ENCODE measurements around the gene PCDHB14.
"Not testable (repeated sequence)": the region's sequence is repeated elsewhere in the genome, so short reads cannot be mapped to it uniquely, and the experiment has no call there.

The PCDHB14 gene

DNA sequence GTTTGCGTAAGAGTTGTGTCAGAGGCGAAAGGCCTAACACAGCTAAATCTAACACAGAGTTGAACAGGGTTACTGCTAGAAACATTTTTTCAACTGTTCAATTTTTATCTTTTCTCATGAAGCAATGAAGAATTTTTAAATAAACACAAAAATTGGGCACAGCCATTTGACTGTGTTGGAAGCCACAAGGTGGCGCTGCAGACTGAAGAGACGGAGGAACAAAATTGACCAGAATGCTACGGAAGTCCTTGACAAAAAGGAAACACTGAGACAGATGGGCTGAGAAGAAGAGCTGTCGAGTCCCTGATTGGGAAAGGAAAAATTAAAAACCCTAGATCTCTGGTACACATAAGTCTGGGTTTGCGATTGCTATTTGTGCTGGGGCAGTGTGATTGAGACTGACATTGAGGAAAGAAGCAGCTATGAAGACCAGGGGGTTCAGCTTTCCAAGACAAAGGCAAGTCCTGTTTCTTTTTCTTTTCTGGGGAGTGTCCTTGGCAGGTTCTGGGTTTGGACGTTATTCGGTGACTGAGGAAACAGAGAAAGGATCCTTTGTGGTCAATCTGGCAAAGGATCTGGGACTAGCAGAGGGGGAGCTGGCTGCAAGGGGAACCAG is 36.1 kb upstream of the PCDHB14 start, which contains the start of gene PCDHB9:
Gene PCDHB9 (plus strand): TSS at position 265 of the 616 bp plus-strand sequence. CDS start 158 bp downstream, at position 423.
- DNase-seq (ENCODE audit: low spot score): no peak
- TF ChIP-seq, protein P1, sequence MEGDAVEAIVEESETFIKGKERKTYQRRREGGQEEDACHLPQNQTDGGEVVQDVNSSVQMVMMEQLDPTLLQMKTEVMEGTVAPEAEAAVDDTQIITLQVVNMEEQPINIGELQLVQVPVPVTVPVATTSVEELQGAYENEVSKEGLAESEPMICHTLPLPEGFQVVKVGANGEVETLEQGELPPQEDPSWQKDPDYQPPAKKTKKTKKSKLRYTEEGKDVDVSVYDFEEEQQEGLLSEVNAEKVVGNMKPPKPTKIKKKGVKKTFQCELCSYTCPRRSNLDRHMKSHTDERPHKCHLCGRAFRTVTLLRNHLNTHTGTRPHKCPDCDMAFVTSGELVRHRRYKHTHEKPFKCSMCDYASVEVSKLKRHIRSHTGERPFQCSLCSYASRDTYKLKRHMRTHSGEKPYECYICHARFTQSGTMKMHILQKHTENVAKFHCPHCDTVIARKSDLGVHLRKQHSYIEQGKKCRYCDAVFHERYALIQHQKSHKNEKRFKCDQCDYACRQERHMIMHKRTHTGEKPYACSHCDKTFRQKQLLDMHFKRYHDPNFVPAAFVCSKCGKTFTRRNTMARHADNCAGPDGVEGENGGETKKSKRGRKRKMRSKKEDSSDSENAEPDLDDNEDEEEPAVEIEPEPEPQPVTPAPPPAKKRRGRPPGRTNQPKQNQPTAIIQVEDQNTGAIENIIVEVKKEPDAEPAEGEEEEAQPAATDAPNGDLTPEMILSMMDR (conservative IDR thresholded peaks at IDR 0.05; ENCODE audit: low read depth): peak; percentile 68
- ChIA-PET CTCF (interaction anchor here (0.5 to 1.9 kb wide), 9 partner anchors 10 to 231 kb away, joined by 3 to 7 read pairs (median 3); partner anchors contain the start of gene PCDHGB7), POLR2A (ENCODE audit: low non-redundant PET) (no interaction called here)
- no peak within 1 kb of the TSS for H3K27ac ChIP-seq

DNA sequence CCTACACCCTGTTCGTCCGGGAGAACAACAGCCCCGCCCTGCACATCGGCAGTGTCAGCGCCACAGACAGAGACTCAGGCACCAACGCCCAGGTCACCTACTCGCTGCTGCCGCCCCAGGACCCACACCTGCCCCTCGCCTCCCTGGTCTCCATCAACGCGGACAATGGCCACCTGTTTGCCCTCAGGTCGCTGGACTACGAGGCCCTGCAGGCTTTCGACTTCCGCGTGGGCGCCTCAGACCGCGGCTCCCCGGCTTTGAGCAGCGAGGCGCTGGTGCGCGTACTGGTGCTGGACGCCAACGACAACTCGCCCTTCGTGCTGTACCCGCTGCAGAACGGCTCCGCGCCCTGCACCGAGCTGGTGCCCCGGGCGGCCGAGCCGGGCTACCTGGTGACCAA is 34.5 kb upstream of the PCDHB14 start:
- H3K27ac ChIP-seq; POLR2A ChIA-PET (ENCODE audit: low non-redundant PET); DNase-seq (ENCODE audit: low spot score); CTCF ChIA-PET: not testable (repeated sequence)

DNA sequence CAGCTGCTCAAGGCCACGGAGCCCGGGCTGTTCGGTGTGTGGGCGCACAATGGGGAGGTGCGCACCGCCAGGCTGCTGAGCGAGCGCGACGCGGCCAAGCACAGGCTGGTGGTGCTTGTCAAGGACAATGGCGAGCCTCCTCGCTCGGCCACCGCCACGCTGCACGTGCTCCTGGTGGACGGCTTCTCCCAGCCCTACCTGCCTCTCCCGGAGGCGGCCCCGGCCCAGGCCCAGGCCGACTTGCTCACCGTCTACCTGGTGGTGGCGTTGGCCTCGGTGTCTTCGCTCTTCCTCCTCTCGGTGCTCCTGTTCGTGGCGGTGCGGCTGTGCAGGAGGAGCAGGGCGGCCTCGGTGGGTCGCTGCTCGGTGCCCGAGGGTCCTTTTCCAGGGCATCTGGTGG is 34.0 kb upstream of the PCDHB14 start:
- H3K27ac ChIP-seq; CTCF ChIA-PET; DNase-seq (ENCODE audit: low spot score); POLR2A ChIA-PET (ENCODE audit: low non-redundant PET): not testable (repeated sequence)

DNA sequence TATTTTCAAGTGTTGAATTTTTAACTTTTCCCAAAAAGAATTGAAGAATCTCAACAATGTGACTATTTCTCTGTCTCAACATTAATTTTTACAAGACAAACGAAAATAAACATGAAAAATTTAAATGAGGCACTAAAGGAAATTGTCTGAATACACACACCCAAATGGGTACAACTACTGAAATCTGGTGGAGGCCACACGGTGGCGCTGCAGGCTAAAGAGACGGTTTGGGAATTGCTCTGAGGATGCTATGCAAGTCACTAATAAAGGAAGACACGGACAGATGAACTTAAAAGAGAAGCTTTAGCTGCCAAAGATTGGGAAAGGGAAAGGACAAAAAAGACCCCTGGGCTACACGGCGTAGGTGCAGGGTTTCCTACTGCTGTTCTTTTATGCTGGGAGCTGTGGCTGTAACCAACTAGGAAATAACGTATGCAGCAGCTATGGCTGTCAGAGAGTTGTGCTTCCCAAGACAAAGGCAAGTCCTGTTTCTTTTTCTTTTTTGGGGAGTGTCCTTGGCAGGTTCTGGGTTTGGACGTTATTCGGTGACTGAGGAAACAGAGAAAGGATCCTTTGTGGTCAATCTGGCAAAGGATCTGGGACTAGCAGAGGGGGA is 30.9 kb upstream of the PCDHB14 start, which contains the start of gene PCDHB10:
Gene PCDHB10 (plus strand): TSS at position 244 of the 616 bp plus-strand sequence. CDS start 200 bp downstream, at position 444.
- ChIA-PET POLR2A (ENCODE audit: low non-redundant PET) (no interaction called here), CTCF (interaction anchor here (0.6 to 1.0 kb wide), 10 partner anchors 10 to 372 kb away, joined by 3 to 4 read pairs (median 3); partner anchors contain the start of genes PCDHB14, PCDHB6, PCDHGA1 and PCDHGB1)
- TF ChIP-seq, protein P1 (conservative IDR thresholded peaks at IDR 0.05; ENCODE audit: low read depth): peak; percentile 65
- DNase-seq (ENCODE audit: low spot score): no peak
- no peak within 1 kb of the TSS for H3K27ac ChIP-seq

- H3K27ac ChIP-seq; DNase-seq (ENCODE audit: low spot score); POLR2A ChIA-PET (ENCODE audit: low non-redundant PET); CTCF ChIA-PET: not testable (repeated sequence)
Observed at GRCh38 chr5:141194332-141194731, 28.8 kb upstream of the PCDHB14 start.

GRCh38 chr5:141196363-141196762 is 26.8 kb upstream of the PCDHB14 start:
- DNase-seq (ENCODE audit: low spot score): no peak
- POLR2A ChIA-PET (ENCODE audit: low non-redundant PET): no interaction called here
- CTCF ChIA-PET: interaction anchor here (0.6 to 1.2 kb wide), 5 partner anchors 8 to 432 kb away, joined by 3 to 5 read pairs (median 3); no protein-coding TSS in a partner anchor
- no peak overlapping the region for H3K27ac ChIP-seq
- TF ChIP-seq, protein P1 (conservative IDR thresholded peaks at IDR 0.05; ENCODE audit: low read depth): no peak

GRCh38 chr5:141199359-141200235 is 23.5 kb upstream of the PCDHB14 start, which contains the start of gene PCDHB11:
Gene PCDHB11, plus strand, starts transcription at chr5:141199627. Its CDS starts 148 bp downstream, at chr5:141199775.
- TF ChIP-seq, protein P1 (conservative IDR thresholded peaks at IDR 0.05; ENCODE audit: low read depth): peak; percentile 69
- H3K27ac ChIP-seq: no peak within 1 kb of the TSS
- peak; percentile 27 for DNase-seq (ENCODE audit: low spot score)
- ChIA-PET POLR2A (ENCODE audit: low non-redundant PET) (no interaction called here), CTCF (interaction anchor here (0.6 to 1.4 kb wide), 27 partner anchors 9 to 1131 kb away, joined by 3 to 7 read pairs (median 4); partner anchors contain the start of genes PCDHB14, PCDHGA1, PCDHGA12 and PCDHGA2)

GRCh38 chr5:141201126-141201525 is 22.0 kb upstream of the PCDHB14 start:
- CTCF ChIA-PET; H3K27ac ChIP-seq; POLR2A ChIA-PET (ENCODE audit: low non-redundant PET); DNase-seq (ENCODE audit: low spot score): not testable (repeated sequence)

DNA sequence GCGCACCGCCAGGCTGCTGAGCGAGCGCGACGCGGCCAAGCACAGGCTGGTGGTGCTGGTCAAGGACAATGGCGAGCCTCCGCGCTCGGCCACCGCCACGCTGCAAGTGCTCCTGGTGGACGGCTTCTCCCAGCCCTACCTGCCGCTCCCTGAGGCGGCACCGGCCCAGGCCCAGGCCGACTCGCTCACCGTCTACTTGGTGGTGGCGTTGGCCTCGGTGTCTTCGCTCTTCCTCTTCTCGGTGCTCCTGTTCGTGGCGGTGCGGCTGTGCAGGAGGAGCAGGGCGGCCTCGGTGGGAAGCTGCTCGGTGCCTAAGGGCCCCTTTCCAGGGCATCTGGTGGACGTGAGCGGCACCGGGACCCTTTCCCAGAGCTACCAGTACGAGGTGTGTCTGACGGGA is 21.5 kb upstream of the PCDHB14 start:
- DNase-seq (ENCODE audit: low spot score); POLR2A ChIA-PET (ENCODE audit: low non-redundant PET); H3K27ac ChIP-seq: not testable (repeated sequence)
- CTCF ChIA-PET: interaction anchor here (0.6 to 0.8 kb wide), 2 partner anchors 9 to 313 kb away, joined by 3 to 5 read pairs; partner anchors contain the start of gene PCDHB10

Data from RWPE1 (cell line).